ENCODE data around the gene KCND2. TPM values are rescaled to one million over a fixed set of nuclear protein-coding genes. Genes with fewer than 3 reads are reported as not detected.
A peak's percentile ranks its signal among the peaks of the same experiment; 100 is the strongest.
"Not testable (repeated sequence)": the region's sequence is repeated elsewhere in the genome, so short reads cannot be mapped to it uniquely, and the experiment has no call there.

Gene KCND2
- total RNA-seq, 1 experiment from 2014 or later, result not detected

- in situ Hi-C loops (cut with HindIII; ENCODE audit: low pct_unique_long_range_greater_than_20kb, low sequenced_read_pairs), result no loop called here
- DNase-seq (ENCODE audit: low read depth), result no peak
Measured at GRCh38 chr7:120742372-120742771, 469.4 kb downstream of the KCND2 start.

- no peak for DNase-seq (ENCODE audit: low read depth)
- in situ Hi-C loops (cut with HindIII; ENCODE audit: low pct_unique_long_range_greater_than_20kb, low sequenced_read_pairs), result no loop called here
Measured at GRCh38 chr7:120743128-120743527, 470.2 kb downstream of the KCND2 start.

GRCh38 chr7:120760050-120760449 is 487.1 kb downstream of the KCND2 start:
- DNase-seq (ENCODE audit: low read depth), result no peak
- in situ Hi-C loops (cut with HindIII; ENCODE audit: low pct_unique_long_range_greater_than_20kb, low sequenced_read_pairs), result no loop called here

- no peak for DNase-seq (ENCODE audit: low read depth)
- in situ Hi-C loops (cut with HindIII; ENCODE audit: low pct_unique_long_range_greater_than_20kb, low sequenced_read_pairs), result no loop called here
Measured at GRCh38 chr7:120760851-120761250, 487.9 kb downstream of the KCND2 start.

- in situ Hi-C loops (cut with HindIII; ENCODE audit: low pct_unique_long_range_greater_than_20kb, low sequenced_read_pairs), result no loop called here
Measured at GRCh38 chr7:120770206-120770605, 497.2 kb downstream of the KCND2 start.

GRCh38 chr7:120774481-120774880 is 501.5 kb downstream of the KCND2 start:
- DNase-seq (ENCODE audit: low read depth), result no peak
- in situ Hi-C loops (cut with HindIII; ENCODE audit: low pct_unique_long_range_greater_than_20kb, low sequenced_read_pairs), result no loop called here

More at GRCh38 chr7:120770206-120770605, 497.2 kb downstream of the KCND2 start:
- no peak for DNase-seq (ENCODE audit: low read depth)

GRCh38 chr7:120775755-120776154 is 502.8 kb downstream of the KCND2 start:
- in situ Hi-C loops (cut with HindIII; ENCODE audit: low pct_unique_long_range_greater_than_20kb, low sequenced_read_pairs), result no loop called here
- no peak for DNase-seq (ENCODE audit: low read depth)

- DNase-seq (ENCODE audit: low read depth), result not testable (repeated sequence)
Measured at GRCh38 chr7:120779078-120779477, 506.1 kb downstream of the KCND2 start.

GRCh38 chr7:120780451-120780850 is 507.5 kb downstream of the KCND2 start:
- in situ Hi-C loops (cut with HindIII; ENCODE audit: low pct_unique_long_range_greater_than_20kb, low sequenced_read_pairs); DNase-seq (ENCODE audit: low read depth): not testable (repeated sequence)

More at GRCh38 chr7:120779078-120779477, 506.1 kb downstream of the KCND2 start:
- in situ Hi-C loops (cut with HindIII; ENCODE audit: low pct_unique_long_range_greater_than_20kb, low sequenced_read_pairs), result not testable (repeated sequence)

GRCh38 chr7:120780938-120781337 is 508.0 kb downstream of the KCND2 start:
- in situ Hi-C loops (cut with HindIII; ENCODE audit: low pct_unique_long_range_greater_than_20kb, low sequenced_read_pairs), result no loop called here
- DNase-seq (ENCODE audit: low read depth), result no peak

GRCh38 chr7:120781924-120782323 is 508.9 kb downstream of the KCND2 start:
- in situ Hi-C loops (cut with HindIII; ENCODE audit: low pct_unique_long_range_greater_than_20kb, low sequenced_read_pairs); DNase-seq (ENCODE audit: low read depth): not testable (repeated sequence)

GRCh38 chr7:120783273-120783672 is 510.3 kb downstream of the KCND2 start:
- in situ Hi-C loops (cut with HindIII; ENCODE audit: low pct_unique_long_range_greater_than_20kb, low sequenced_read_pairs), result no loop called here
- DNase-seq (ENCODE audit: low read depth), result no peak

- no peak for DNase-seq (ENCODE audit: low read depth)
- in situ Hi-C loops (cut with HindIII; ENCODE audit: low pct_unique_long_range_greater_than_20kb, low sequenced_read_pairs), result no loop called here
Measured at GRCh38 chr7:120783721-120784120, 510.7 kb downstream of the KCND2 start.

- in situ Hi-C loops (cut with HindIII; ENCODE audit: low pct_unique_long_range_greater_than_20kb, low sequenced_read_pairs), result no loop called here
- DNase-seq (ENCODE audit: low read depth), result no peak
Measured at GRCh38 chr7:120785095-120785494, 512.1 kb downstream of the KCND2 start.

GRCh38 chr7:120792091-120792860 is 519.3 kb downstream of the KCND2 start:
- DNase-seq (ENCODE audit: low read depth), result peak; percentile 75
- in situ Hi-C loops (cut with HindIII; ENCODE audit: low pct_unique_long_range_greater_than_20kb, low sequenced_read_pairs), result no loop called here

GRCh38 chr7:120792861-120793130 is 519.8 kb downstream of the KCND2 start:
- in situ Hi-C loops (cut with HindIII; ENCODE audit: low pct_unique_long_range_greater_than_20kb, low sequenced_read_pairs), result no loop called here

GRCh38 chr7:120793213-120793936 is 520.4 kb downstream of the KCND2 start:
- in situ Hi-C loops (cut with HindIII; ENCODE audit: low pct_unique_long_range_greater_than_20kb, low sequenced_read_pairs), result no loop called here
- DNase-seq (ENCODE audit: low read depth), result peak; percentile 21

More at GRCh38 chr7:120792861-120793130, 519.8 kb downstream of the KCND2 start:
- DNase-seq (ENCODE audit: low read depth), result no peak

GRCh38 chr7:120794106-120794729 is 521.2 kb downstream of the KCND2 start:
- in situ Hi-C loops (cut with HindIII; ENCODE audit: low pct_unique_long_range_greater_than_20kb, low sequenced_read_pairs), result no loop called here
- peak; percentile 14 for DNase-seq (ENCODE audit: low read depth)

GRCh38 chr7:120797026-120797645 is 524.2 kb downstream of the KCND2 start:
- no peak for DNase-seq (ENCODE audit: low read depth)
- in situ Hi-C loops (cut with HindIII; ENCODE audit: low pct_unique_long_range_greater_than_20kb, low sequenced_read_pairs), result no loop called here
